ENCODE results near the gene KRT40. TPM values are rescaled to one million over a fixed set of nuclear protein-coding genes. Genes with fewer than 3 reads are reported as not detected.
A peak's percentile ranks its signal among the peaks of the same experiment; 100 is the strongest.

The KRT40 gene
- not detected in 2 replicates for total RNA-seq (ENCODE audit: low replicate concordance)

GRCh38 chr17:40984226-40984625, at the start of gene KRT40:
TSS of gene KRT40 (minus strand) at chr17:40984326. CDS start at chr17:40984273, 53 bp downstream.
- TF ChIP-seq, protein P1, sequence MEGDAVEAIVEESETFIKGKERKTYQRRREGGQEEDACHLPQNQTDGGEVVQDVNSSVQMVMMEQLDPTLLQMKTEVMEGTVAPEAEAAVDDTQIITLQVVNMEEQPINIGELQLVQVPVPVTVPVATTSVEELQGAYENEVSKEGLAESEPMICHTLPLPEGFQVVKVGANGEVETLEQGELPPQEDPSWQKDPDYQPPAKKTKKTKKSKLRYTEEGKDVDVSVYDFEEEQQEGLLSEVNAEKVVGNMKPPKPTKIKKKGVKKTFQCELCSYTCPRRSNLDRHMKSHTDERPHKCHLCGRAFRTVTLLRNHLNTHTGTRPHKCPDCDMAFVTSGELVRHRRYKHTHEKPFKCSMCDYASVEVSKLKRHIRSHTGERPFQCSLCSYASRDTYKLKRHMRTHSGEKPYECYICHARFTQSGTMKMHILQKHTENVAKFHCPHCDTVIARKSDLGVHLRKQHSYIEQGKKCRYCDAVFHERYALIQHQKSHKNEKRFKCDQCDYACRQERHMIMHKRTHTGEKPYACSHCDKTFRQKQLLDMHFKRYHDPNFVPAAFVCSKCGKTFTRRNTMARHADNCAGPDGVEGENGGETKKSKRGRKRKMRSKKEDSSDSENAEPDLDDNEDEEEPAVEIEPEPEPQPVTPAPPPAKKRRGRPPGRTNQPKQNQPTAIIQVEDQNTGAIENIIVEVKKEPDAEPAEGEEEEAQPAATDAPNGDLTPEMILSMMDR (IDR thresholded peaks at IDR 0.05; ENCODE audit: insufficient read depth, low read length): no peak
- no peak within 1 kb of the TSS for H3K4me3 ChIP-seq (ENCODE audit: low read depth, low read length)
- no peak for DNase-seq (ENCODE audit: low read depth)

- no peak for DNase-seq (ENCODE audit: low read depth)
- TF ChIP-seq, protein P1 (IDR thresholded peaks at IDR 0.05; ENCODE audit: insufficient read depth, low read length): no peak
These were observed 45.6 kb upstream of the KRT40 start, which contains the start of gene KRTAP1-4 for GRCh38 chr17:41029633-41030245. TSS of gene KRTAP1-4 (minus strand) at chr17:41030195. CDS start at chr17:41030078, 117 bp downstream.

GRCh38 chr17:41026715-41027471, 42.8 kb upstream of the KRT40 start, which contains the start of gene KRTAP1-5:
TSS of gene KRTAP1-5 (minus strand) at chr17:41027208. CDS start at chr17:41027155, 53 bp downstream.
- TF ChIP-seq, protein P1 (IDR thresholded peaks at IDR 0.05; ENCODE audit: insufficient read depth, low read length): no peak
- H3K4me3 ChIP-seq (ENCODE audit: low read depth, low read length): no peak within 1 kb of the TSS

More at GRCh38 chr17:41029633-41030245, 45.6 kb upstream of the KRT40 start, which contains the start of gene KRTAP1-4:
- no peak within 1 kb of the TSS for H3K4me3 ChIP-seq (ENCODE audit: low read depth, low read length)

GRCh38 chr17:41024697-41025096, 40.6 kb upstream of the KRT40 start:
- no peak overlapping the region for H3K4me3 ChIP-seq (ENCODE audit: low read depth, low read length)
- DNase-seq (ENCODE audit: low read depth): no peak
- TF ChIP-seq, protein P1 (IDR thresholded peaks at IDR 0.05; ENCODE audit: insufficient read depth, low read length): no peak

More at GRCh38 chr17:41026715-41027471, 42.8 kb upstream of the KRT40 start, which contains the start of gene KRTAP1-5:
- peak; percentile 71 for DNase-seq (ENCODE audit: low read depth)

GRCh38 chr17:41020336-41020735, 36.2 kb upstream of the KRT40 start:
- DNase-seq (ENCODE audit: low read depth): no peak
- H3K4me3 ChIP-seq (ENCODE audit: low read depth, low read length): no peak overlapping the region
- TF ChIP-seq, protein P1 (IDR thresholded peaks at IDR 0.05; ENCODE audit: insufficient read depth, low read length): no peak

DNA sequence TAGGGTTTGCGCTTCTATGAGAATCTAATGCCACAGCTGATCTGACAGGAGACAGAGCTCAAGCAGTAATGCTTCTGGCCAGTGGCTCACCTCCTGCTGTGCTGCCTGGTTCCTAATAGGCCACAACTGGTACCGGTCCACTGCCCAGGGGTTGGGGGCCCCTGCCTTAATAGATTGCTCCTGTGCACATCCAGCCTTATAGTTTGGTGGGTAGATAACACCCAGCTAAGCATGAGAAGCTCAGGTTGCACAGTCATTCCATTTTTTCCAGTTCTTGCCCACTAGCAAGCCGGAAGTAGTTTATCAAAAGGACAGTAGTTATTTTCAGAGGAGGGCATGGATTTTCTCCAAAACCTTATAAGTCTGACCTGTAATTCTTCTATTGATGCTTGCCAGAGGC, 35.3 kb upstream of the KRT40 start:
- TF ChIP-seq, protein P1 (IDR thresholded peaks at IDR 0.05; ENCODE audit: insufficient read depth, low read length): no peak
- no peak overlapping the region for H3K4me3 ChIP-seq (ENCODE audit: low read depth, low read length)
- no peak for DNase-seq (ENCODE audit: low read depth)

Measured in fibroblast of the aortic adventitia (primary cell).